ENCODE measurements around the gene TRAPPC6A. TPM values are rescaled to one million over a fixed set of nuclear protein-coding genes. Genes with fewer than 3 reads are reported as not detected.

TRAPPC6A gene
- total RNA-seq, 1 experiment from 2014 or later = 59.9 TPM

DNA sequence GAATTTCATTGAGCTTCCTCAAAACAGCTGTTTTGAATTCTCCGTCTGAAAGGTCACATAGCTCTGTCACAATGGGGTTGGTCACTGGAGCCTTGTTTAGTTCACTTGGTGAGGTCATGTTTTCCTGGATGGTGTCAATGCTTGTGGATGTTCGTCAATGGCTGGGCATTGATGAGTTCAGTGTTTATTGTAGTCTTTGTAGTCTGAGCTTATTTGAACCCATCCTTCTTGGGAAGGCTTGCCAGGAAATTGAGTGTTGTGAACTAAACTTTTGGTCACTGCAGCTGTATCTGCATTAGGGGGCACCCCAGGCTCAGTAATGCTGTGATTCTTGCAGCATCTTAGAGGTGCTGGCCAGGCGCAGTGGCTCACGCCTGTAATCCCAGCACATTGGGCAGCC lies 22.5 kb upstream of the TRAPPC6A start:
- H4K20me1 ChIP-seq (ENCODE audit: control insufficient read depth, insufficient read depth, insufficient read length) = no peaks in the 10 kb centered on the region
- no CpG with 5 or more reads among the region's 4 CpGs for WGBS (ENCODE audit: extremely low coverage, insufficient read length, low lambda C conversion rate)

More for the DNA sequence above, 22.5 kb upstream of the TRAPPC6A start:
- no peaks in the 10 kb centered on the region for H3K9me3 ChIP-seq (ENCODE audit: control insufficient read depth, low read depth, low read length)
- no peak overlapping the region for H2BK20ac ChIP-seq (ENCODE audit: low read depth, low read length, poor library complexity, severe bottlenecking)
- Mint-ChIP-seq H3K4me3 (no peak overlapping the region), H3K4me1 (0 out of 4 replicates have a peak, but pooled peaks cover 0 to 2% of the 10 kb centered on the region in 2 experiments), H3K36me3 (ENCODE audit: insufficient read depth in 1 of 3, low read depth in 3 of 3) (no peaks in the 10 kb centered on the region), H3K27ac (no peak overlapping the region), H3K9me3 (no peaks in the 10 kb centered on the region), H3K27me3 (ENCODE audit: low read depth) (peaks cover 37% of the 10 kb centered on the region)
- H3K79me2 ChIP-seq (ENCODE audit: insufficient read depth, low read length) = no peaks in the 10 kb centered on the region
- no peak overlapping the region for H2BK15ac ChIP-seq (ENCODE audit: low read depth, low read length)
- H2BK120ac ChIP-seq (ENCODE audit: low read depth, low read length, poor library complexity, severe bottlenecking) = no peak overlapping the region
- no peak overlapping the region for H2AFZ ChIP-seq (ENCODE audit: low read length)
- TF ChIP-seq CTCF (conservative IDR thresholded peaks at IDR 0.05) = peak; percentile 77
- no peak overlapping the region for H4K5ac ChIP-seq (ENCODE audit: insufficient read length, low read depth, low read length)
- no peaks in the 10 kb centered on the region for H3K27me3 ChIP-seq (ENCODE audit: insufficient read depth, low read length)
- no peak overlapping the region for H4K8ac ChIP-seq (replicated peaks; ENCODE audit: insufficient read length, low read depth, low read length)
- no peaks in the 10 kb centered on the region for H3K79me1 ChIP-seq (ENCODE audit: insufficient read depth, low read depth, low read length, poor library complexity, severe bottlenecking)
- no peak overlapping the region for H3K9ac ChIP-seq (ENCODE audit: extremely low read depth, insufficient read length, low read length)
- no peak overlapping the region for H2AK5ac ChIP-seq (ENCODE audit: insufficient read length, low read length)
- H3K18ac ChIP-seq (ENCODE audit: insufficient read length, low read depth, low read length) = no peak overlapping the region
- no peaks in the 10 kb centered on the region for H3K23me2 ChIP-seq (ENCODE audit: insufficient read length, low read depth, low read length, poor library complexity, severe bottlenecking)
- H2BK12ac ChIP-seq (ENCODE audit: insufficient read length, low read depth, low read length) = no peak overlapping the region
- H3T11ph ChIP-seq (ENCODE audit: low read length) = no peak overlapping the region
- DNase-seq = peak; percentile 73
- no peak overlapping the region for H3K4me2 ChIP-seq (ENCODE audit: insufficient read depth, insufficient read length, low read length)
- H3K14ac ChIP-seq (ENCODE audit: insufficient read depth, low read length) = no peak overlapping the region
- no peak overlapping the region for H3K27ac ChIP-seq (ENCODE audit: insufficient read length, low read depth, low read length)
- no peak overlapping the region for H3K4ac ChIP-seq (ENCODE audit: low read depth, low read length)
- no peak overlapping the region for H2BK5ac ChIP-seq (ENCODE audit: insufficient read length, low read length)
- H3K56ac ChIP-seq (ENCODE audit: insufficient read length, low read depth, low read length) = no peak overlapping the region
- no peaks in the 10 kb centered on the region for H3K4me1 ChIP-seq (ENCODE audit: insufficient read depth, low read length)
- H3K23ac ChIP-seq (ENCODE audit: insufficient read length, low read depth, low read length) = no peak overlapping the region
- H4K91ac ChIP-seq (ENCODE audit: insufficient read length, low read depth, low read length) = no peak overlapping the region

Data from H9 (cell line).